ENCODE results near the gene USP3.

DNA sequence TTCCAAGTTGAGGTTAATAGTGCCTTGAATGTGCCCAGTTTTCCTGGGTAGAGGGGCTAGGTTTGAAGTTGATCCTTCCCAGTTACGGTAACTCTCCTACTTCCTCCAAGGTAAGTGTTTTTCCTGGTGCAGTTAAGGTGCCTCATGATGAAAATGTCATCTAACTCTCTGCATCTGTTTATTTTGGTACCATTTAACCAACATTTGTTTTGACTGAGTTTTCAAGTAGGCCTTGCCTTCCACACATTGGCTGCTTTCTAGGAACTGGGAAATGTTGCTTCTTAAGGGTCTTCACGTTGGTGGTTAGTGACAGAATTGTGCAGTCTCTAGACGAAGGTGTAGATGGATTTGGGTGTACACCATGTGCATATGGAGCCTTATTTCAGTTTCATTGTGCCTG, 31.3 kb downstream of the USP3 start:
- no peak for TF ChIP-seq CTCF (IDR thresholded peaks at IDR 0.05)
- no peak for TF ChIP-seq POLR2A (IDR thresholded peaks at IDR 0.05)

Measured in heart left ventricle (tissue), 13 donors.